ENCODE results near the gene C16orf82. TPM values are rescaled to one million over a fixed set of nuclear protein-coding genes. Genes with fewer than 3 reads are reported as not detected.

C16orf82 gene
- total RNA-seq, 1 experiment from 2014 or later, result not detected

DNA sequence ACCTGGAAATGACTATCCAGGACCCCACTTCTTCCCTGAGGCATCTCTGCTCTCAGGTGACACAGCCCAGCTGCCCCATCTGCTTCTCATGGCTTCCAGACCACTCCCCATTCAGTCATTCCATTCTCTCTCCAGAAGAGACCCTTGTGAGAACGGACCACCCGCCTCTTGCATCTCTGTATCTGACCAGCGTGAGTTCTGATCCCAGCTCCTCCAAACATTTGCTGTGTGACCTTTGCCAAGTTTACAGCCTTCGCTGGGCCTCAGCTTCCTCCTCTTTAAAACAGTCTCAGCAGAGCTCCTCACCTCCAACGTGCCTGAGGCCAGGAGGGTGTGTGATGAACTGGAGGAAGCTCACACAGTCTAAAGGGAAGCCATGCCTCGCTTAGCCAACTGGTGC lies 39.6 kb downstream of the C16orf82 start (continued):
- TF ChIP-seq GRHL2 (CRISPR knock-in tag; IDR thresholded peaks at IDR 0.05; ENCODE audit: insufficient replicate concordance, severe bottlenecking) (no peak), NR1H2 (CRISPR knock-in tag; IDR thresholded peaks at IDR 0.05) (no peak), ZNF317 (CRISPR knock-in tag; IDR thresholded peaks at IDR 0.05; ENCODE audit: borderline replicate concordance, low read depth) (no peak), ATF1 (CRISPR knock-in tag; IDR thresholded peaks at IDR 0.05) (no peak), PRRX2 (CRISPR knock-in tag; IDR thresholded peaks at IDR 0.05) (no peak), NFE2L1 (CRISPR knock-in tag; IDR thresholded peaks at IDR 0.05) (no peak)
- TF ChIP-seq, protein P1, sequence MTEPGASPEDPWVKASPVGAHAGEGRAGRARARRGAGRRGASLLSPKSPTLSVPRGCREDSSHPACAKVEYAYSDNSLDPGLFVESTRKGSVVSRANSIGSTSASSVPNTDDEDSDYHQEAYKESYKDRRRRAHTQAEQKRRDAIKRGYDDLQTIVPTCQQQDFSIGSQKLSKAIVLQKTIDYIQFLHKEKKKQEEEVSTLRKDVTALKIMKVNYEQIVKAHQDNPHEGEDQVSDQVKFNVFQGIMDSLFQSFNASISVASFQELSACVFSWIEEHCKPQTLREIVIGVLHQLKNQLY (CRISPR knock-in tag; IDR thresholded peaks at IDR 0.05), result no peak
- TF ChIP-seq, protein P2, sequence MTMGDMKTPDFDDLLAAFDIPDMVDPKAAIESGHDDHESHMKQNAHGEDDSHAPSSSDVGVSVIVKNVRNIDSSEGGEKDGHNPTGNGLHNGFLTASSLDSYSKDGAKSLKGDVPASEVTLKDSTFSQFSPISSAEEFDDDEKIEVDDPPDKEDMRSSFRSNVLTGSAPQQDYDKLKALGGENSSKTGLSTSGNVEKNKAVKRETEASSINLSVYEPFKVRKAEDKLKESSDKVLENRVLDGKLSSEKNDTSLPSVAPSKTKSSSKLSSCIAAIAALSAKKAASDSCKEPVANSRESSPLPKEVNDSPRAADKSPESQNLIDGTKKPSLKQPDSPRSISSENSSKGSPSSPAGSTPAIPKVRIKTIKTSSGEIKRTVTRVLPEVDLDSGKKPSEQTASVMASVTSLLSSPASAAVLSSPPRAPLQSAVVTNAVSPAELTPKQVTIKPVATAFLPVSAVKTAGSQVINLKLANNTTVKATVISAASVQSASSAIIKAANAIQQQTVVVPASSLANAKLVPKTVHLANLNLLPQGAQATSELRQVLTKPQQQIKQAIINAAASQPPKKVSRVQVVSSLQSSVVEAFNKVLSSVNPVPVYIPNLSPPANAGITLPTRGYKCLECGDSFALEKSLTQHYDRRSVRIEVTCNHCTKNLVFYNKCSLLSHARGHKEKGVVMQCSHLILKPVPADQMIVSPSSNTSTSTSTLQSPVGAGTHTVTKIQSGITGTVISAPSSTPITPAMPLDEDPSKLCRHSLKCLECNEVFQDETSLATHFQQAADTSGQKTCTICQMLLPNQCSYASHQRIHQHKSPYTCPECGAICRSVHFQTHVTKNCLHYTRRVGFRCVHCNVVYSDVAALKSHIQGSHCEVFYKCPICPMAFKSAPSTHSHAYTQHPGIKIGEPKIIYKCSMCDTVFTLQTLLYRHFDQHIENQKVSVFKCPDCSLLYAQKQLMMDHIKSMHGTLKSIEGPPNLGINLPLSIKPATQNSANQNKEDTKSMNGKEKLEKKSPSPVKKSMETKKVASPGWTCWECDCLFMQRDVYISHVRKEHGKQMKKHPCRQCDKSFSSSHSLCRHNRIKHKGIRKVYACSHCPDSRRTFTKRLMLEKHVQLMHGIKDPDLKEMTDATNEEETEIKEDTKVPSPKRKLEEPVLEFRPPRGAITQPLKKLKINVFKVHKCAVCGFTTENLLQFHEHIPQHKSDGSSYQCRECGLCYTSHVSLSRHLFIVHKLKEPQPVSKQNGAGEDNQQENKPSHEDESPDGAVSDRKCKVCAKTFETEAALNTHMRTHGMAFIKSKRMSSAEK (CRISPR knock-in tag; IDR thresholded peaks at IDR 0.05; ENCODE audit: borderline replicate concordance), result no peak

DNA sequence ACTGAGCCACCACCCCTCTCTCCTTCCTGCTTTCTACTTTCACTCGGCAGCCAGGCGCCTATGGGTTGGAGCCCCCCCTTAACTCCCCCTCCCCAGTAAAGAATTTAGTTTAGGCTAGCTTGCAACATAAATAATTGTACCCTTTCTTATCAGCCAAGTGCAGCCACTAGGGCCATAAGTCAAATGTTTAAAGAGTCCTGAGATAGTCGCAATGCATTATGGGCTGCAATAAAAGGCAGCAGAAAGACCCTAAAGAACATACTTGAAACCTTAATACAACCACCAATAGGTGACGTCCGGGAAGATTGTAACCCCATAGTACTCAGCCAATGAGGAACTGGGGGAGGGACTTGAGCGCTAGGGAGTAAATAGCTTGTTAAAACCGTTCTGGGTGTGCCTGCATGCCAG lies 40.5 kb downstream of the C16orf82 start:
- H3K4me1 Mint-ChIP-seq, result peaks cover 28% of the 10 kb centered on the region
- CTCF ChIA-PET, result interaction anchor here (0.6 to 1.0 kb wide), 2 partner anchors 22 to 357 kb away, joined by 3 to 4 read pairs; no protein-coding TSS in a partner anchor

DNA sequence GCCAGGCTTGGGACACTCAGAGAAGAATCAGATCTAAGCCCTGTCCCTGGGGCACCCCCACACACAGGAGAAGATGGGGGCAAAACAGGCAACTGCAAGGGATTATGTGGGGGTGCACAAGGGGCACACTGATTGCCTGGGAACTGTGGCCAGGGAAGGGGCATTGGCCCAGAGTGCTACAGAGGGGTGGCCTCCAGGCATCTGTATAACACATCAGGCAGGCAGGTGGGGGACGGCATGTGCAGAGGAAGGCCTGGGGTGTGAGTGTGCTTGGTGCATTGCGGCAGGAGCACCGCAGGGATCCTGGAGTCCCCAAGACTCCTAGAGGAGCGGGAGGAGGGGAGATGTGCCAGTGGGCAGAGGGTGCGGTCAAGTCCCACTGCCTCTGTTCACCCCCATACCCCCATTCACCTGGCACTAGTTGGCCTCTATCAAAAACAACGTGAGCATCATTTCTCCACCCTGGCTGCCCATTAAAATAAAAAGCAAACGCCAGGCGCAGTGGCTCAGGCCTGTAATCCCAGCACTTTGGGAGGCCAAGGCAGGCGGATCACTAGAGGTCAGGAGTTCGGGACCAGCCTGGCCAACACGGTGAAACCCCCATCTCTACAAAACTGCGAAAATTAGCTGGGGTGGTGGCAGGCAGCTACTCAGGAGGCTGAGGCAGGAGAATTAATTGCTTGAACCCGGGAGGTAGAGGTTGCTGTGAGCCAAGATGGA lies 41.5 kb downstream of the C16orf82 start:
- Mint-ChIP-seq H3K36me3 (no peaks in the 10 kb centered on the region), H3K27me3 (ENCODE audit: low read depth) (peaks cover 4% of the 10 kb centered on the region; the same call in 1 of the 2 replicates), H3K9me3 (peaks cover 9% of the 10 kb centered on the region), H3K4me1 (peaks cover 28% of the 10 kb centered on the region), H3K27ac (no peak overlapping the region), H3K4me3 (no peak overlapping the region)
- POLR2A ChIA-PET, result no interaction called here
- CTCF ChIA-PET, result interaction anchor here (1.0 kb wide), 1 partner anchor 23 kb away, joined by 4 read pairs; no protein-coding TSS in a partner anchor
- DNase-seq (ENCODE audit: low spot score) (no peak), ATAC-seq (no peak)
- TF ChIP-seq FOXK1 (CRISPR knock-in tag; IDR thresholded peaks at IDR 0.05) (no peak), ESRRA (CRISPR knock-in tag; IDR thresholded peaks at IDR 0.05; ENCODE audit: borderline replicate concordance) (no peak), RELA (CRISPR knock-in tag; IDR thresholded peaks at IDR 0.05; ENCODE audit: borderline replicate concordance) (no peak), RORB (CRISPR knock-in tag; IDR thresholded peaks at IDR 0.05) (no peak)

More for the DNA sequence above, 40.5 kb downstream of the C16orf82 start:
- ATAC-seq (no peak), DNase-seq (ENCODE audit: low spot score) (no peak)
- Mint-ChIP-seq H3K4me3 (no peak overlapping the region), H3K9me3 (peaks cover 9% of the 10 kb centered on the region), H3K27me3 (ENCODE audit: low read depth) (peaks cover 4% of the 10 kb centered on the region; the same call in 1 of the 2 replicates), H3K36me3 (no peaks in the 10 kb centered on the region), H3K27ac (no peak overlapping the region)
- TF ChIP-seq NFYB (CRISPR knock-in tag; conservative IDR thresholded peaks at IDR 0.05; ENCODE audit: low read depth) (peak; percentile 51; the same call in 1 of the 2 replicates), HMGA2 (CRISPR knock-in tag; IDR thresholded peaks at IDR 0.05) (no peak)
- POLR2A ChIA-PET, result no interaction called here

Measured in WTC11 (cell line).